HepG2 (cell line): ENCODE results near the gene SLC25A22. TPM values are rescaled to one million over a fixed set of nuclear protein-coding genes. Genes with fewer than 3 reads are reported as not detected.

Experiments
- RAD51 ChIP-seq: fragments of 450-650 bp; IDR thresholded peaks from 2 replicates; pipeline ENCODE4 v1.6.1; 2016; ENCODE audit warnings: borderline replicate concordance
- REXO4 ChIP-seq: sonication (generic); formaldehyde crosslinking; IDR thresholded peaks from 2 replicates; pipeline ENCODE4 v1.8.0; 2022; ENCODE audit warnings: missing genetic modification reagents, mild to moderate bottlenecking, borderline replicate concordance
- SMAD3 ChIP-seq: sonication (generic); formaldehyde crosslinking; IDR thresholded peaks from 2 replicates; pipeline ENCODE4 v1.4.0; 2020; ENCODE audit warnings: missing genetic modification reagents
- SMC3 ChIP-seq: IDR thresholded peaks from 2 replicates; pipeline ENCODE4 v1.6.1; 2011; ENCODE audit warnings: low read length, improper control_type of control experiment
- THYN1 ChIP-seq: sonication (generic); formaldehyde crosslinking; IDR thresholded peaks from 2 replicates; pipeline ENCODE4 v1.8.1; 2023; ENCODE audit warnings: low read depth, mild to moderate bottlenecking, moderate library complexity, missing genetic modification reagents, borderline replicate concordance
- ZNF138 ChIP-seq: sonication (generic); formaldehyde crosslinking; IDR thresholded peaks from 2 replicates; pipeline ENCODE4 v1.5.0; 2020; ENCODE audit warnings: mild to moderate bottlenecking, low read depth, missing genetic modification reagents
- ZNF367 ChIP-seq: sonication (generic); formaldehyde crosslinking; IDR thresholded peaks from 2 replicates; pipeline ENCODE4 v1.4.0; 2020; ENCODE audit warnings: missing genetic modification reagents, borderline replicate concordance
- ZNF530 ChIP-seq: sonication (generic); formaldehyde crosslinking; IDR thresholded peaks from 2 replicates; pipeline ENCODE4 v1.5.0; 2020; ENCODE audit warnings: low read depth, mild to moderate bottlenecking, missing genetic modification reagents
- polyA plus RNA-seq, 8 experiments: library from polyadenylated mRNA; depleted of rRNA in 3 of 8; stranded (reverse) in 7 of 8; unstranded in 1 of 8; fragments of >200 nt; fragmentation: Illumina TruSeq in 4 of 8; extraction: Trizol in 4 of 8; gene quantifications; 2 replicates each; pipeline versions ENCODE4 v1.2.1 to v1.2.3, GENCODE V29; 2011 to 2016; ENCODE audit warnings: low read depth in 4 of 8, missing spikeins in 1 of 8, mixed read lengths in 1 of 8; ENCODE audit not compliant: insufficient read depth in 1 of 8
- total RNA-seq, 5 experiments: library from RNA; depleted of rRNA; stranded (reverse); fragments of >200 nt; fragmentation: Illumina TruSeq; extraction: Trizol; gene quantifications; 2 replicates each; pipeline ENCODE4 v1.2.3, GENCODE V29; 2016; ENCODE audit warnings: low read depth in 1 of 5
- TF ChIP-seq, protein P1 (sequence below), 2 experiments: sonication (generic) in 1 of 2; formaldehyde crosslinking in 1 of 2; IDR thresholded peaks; 2 replicates each; pipeline versions ENCODE4 v1.4.0 to v1.6.1; 2018 to 2020; ENCODE audit warnings: missing genetic modification reagents in 2 of 2, borderline replicate concordance in 1 of 2, low read depth in 1 of 2, mild to moderate bottlenecking in 1 of 2, missing biosample characterization in 1 of 2
- TF ChIP-seq, protein P2 (sequence below): sonication (generic); formaldehyde crosslinking; IDR thresholded peaks from 2 replicates; pipeline ENCODE4 v1.4.0; 2020; ENCODE audit warnings: missing genetic modification reagents
- TF ChIP-seq, protein P3 (sequence below), 2 experiments: IDR thresholded peaks; 2 replicates each; pipeline ENCODE4 v1.6.1; 2011 to 2012; ENCODE audit warnings: low read length in 2 of 2, borderline replicate concordance in 1 of 2, low read depth in 1 of 2, mild to moderate bottlenecking in 1 of 2, moderate library complexity in 1 of 2
- TF ChIP-seq, protein P4 (sequence below): sonication (generic); formaldehyde crosslinking; IDR thresholded peaks from 2 replicates; pipeline ENCODE4 v1.9.0; 2021; ENCODE audit warnings: missing genetic modification reagents, mild to moderate bottlenecking, borderline replicate concordance
- TF ChIP-seq, protein P5 (sequence below): sonication (generic); formaldehyde crosslinking; IDR thresholded peaks from 2 replicates; pipeline ENCODE4 v1.4.0; 2020; ENCODE audit warnings: low read depth, mild to moderate bottlenecking, missing genetic modification reagents

SLC25A22 gene
- total and polyA plus RNA-seq, 2 of the 13 experiments (the other 11 are each of a cell fraction or from before 2014, with no cell fraction given): 12.4 to 19.2 TPM

DNA sequence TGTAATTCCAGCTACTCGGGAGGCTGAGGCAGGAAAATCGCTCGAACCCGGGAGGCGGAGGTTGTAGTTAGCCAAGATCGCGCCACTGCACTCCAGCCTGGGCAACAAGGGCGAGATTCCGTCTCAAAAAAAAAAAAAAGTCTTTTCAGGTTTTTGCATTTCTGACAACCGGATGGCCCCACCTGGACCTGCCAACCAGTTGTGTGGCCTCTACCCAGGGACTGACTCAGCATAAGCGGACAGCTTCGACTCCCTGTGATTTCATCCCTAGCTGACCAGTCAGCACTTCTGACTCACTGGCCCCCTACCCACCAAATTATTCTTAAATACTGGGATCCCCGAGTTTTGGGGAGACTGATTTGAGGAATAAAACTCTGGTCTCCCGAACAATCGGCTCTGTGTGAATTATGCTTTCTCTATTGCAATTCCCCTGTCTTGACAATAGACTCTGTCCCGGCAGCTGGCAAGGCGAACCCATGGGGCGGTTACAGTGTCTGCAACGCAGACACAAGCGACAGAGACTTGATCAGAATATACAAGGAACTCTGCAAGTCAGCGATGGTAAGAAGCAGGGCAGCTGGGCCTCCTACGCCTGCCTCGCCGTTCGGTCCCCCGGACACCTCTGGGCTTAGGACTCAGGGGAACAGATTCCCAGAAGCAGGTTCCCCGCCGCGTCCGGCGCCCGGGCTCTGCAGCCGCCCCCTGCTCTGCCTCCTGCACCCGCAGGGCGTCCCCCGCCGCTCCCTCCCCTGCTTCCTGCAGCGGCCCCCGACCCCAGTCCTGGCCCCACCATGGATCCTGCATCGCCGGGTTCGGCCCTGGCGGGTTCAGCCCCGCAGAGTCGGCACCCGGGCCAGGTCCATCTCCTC, 51.6 kb downstream of the SLC25A22 start (continued):
- TF ChIP-seq, protein P1, sequence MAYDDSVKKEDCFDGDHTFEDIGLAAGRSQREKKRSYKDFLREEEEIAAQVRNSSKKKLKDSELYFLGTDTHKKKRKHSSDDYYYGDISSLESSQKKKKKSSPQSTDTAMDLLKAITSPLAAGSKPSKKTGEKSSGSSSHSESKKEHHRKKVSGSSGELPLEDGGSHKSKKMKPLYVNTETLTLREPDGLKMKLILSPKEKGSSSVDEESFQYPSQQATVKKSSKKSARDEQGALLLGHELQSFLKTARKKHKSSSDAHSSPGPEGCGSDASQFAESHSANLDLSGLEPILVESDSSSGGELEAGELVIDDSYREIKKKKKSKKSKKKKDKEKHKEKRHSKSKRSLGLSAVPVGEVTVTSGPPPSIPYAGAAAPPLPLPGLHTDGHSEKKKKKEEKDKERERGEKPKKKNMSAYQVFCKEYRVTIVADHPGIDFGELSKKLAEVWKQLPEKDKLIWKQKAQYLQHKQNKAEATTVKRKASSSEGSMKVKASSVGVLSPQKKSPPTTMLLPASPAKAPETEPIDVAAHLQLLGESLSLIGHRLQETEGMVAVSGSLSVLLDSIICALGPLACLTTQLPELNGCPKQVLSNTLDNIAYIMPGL (CRISPR knock-in tag; IDR thresholded peaks at IDR 0.05; ENCODE audit: borderline replicate concordance in 1 of 2, low read depth in 1 of 2): no peak
- TF ChIP-seq, protein P2, sequence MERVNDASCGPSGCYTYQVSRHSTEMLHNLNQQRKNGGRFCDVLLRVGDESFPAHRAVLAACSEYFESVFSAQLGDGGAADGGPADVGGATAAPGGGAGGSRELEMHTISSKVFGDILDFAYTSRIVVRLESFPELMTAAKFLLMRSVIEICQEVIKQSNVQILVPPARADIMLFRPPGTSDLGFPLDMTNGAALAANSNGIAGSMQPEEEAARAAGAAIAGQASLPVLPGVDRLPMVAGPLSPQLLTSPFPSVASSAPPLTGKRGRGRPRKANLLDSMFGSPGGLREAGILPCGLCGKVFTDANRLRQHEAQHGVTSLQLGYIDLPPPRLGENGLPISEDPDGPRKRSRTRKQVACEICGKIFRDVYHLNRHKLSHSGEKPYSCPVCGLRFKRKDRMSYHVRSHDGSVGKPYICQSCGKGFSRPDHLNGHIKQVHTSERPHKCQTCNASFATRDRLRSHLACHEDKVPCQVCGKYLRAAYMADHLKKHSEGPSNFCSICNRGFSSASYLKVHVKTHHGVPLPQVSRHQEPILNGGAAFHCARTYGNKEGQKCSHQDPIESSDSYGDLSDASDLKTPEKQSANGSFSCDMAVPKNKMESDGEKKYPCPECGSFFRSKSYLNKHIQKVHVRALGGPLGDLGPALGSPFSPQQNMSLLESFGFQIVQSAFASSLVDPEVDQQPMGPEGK (CRISPR knock-in tag): no peak
- TF ChIP-seq SMAD3 (CRISPR knock-in tag) (no peak), REXO4 (no peak), RAD51 (no peak), SMC3 (no peak), ZNF530 (no peak), THYN1 (CRISPR knock-in tag) (no peak), ZNF138 (CRISPR knock-in tag) (no peak), ZNF367 (CRISPR knock-in tag) (0 out of 2 replicates have a peak, but pooled peaks have one; percentile 44)
- TF ChIP-seq, protein P3, sequence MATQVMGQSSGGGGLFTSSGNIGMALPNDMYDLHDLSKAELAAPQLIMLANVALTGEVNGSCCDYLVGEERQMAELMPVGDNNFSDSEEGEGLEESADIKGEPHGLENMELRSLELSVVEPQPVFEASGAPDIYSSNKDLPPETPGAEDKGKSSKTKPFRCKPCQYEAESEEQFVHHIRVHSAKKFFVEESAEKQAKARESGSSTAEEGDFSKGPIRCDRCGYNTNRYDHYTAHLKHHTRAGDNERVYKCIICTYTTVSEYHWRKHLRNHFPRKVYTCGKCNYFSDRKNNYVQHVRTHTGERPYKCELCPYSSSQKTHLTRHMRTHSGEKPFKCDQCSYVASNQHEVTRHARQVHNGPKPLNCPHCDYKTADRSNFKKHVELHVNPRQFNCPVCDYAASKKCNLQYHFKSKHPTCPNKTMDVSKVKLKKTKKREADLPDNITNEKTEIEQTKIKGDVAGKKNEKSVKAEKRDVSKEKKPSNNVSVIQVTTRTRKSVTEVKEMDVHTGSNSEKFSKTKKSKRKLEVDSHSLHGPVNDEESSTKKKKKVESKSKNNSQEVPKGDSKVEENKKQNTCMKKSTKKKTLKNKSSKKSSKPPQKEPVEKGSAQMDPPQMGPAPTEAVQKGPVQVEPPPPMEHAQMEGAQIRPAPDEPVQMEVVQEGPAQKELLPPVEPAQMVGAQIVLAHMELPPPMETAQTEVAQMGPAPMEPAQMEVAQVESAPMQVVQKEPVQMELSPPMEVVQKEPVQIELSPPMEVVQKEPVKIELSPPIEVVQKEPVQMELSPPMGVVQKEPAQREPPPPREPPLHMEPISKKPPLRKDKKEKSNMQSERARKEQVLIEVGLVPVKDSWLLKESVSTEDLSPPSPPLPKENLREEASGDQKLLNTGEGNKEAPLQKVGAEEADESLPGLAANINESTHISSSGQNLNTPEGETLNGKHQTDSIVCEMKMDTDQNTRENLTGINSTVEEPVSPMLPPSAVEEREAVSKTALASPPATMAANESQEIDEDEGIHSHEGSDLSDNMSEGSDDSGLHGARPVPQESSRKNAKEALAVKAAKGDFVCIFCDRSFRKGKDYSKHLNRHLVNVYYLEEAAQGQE (IDR thresholded peaks at IDR 0.05; ENCODE audit: borderline replicate concordance in 1 of 2, low read depth in 1 of 2, low read length in 2 of 2): no peak
- TF ChIP-seq, protein P4, sequence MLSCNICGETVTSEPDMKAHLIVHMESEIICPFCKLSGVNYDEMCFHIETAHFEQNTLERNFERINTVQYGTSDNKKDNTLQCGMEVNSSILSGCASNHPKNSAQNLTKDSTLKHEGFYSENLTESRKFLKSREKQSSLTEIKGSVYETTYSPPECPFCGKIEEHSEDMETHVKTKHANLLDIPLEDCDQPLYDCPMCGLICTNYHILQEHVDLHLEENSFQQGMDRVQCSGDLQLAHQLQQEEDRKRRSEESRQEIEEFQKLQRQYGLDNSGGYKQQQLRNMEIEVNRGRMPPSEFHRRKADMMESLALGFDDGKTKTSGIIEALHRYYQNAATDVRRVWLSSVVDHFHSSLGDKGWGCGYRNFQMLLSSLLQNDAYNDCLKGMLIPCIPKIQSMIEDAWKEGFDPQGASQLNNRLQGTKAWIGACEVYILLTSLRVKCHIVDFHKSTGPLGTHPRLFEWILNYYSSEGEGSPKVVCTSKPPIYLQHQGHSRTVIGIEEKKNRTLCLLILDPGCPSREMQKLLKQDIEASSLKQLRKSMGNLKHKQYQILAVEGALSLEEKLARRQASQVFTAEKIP (CRISPR knock-in tag): no peak
- TF ChIP-seq, protein P5, sequence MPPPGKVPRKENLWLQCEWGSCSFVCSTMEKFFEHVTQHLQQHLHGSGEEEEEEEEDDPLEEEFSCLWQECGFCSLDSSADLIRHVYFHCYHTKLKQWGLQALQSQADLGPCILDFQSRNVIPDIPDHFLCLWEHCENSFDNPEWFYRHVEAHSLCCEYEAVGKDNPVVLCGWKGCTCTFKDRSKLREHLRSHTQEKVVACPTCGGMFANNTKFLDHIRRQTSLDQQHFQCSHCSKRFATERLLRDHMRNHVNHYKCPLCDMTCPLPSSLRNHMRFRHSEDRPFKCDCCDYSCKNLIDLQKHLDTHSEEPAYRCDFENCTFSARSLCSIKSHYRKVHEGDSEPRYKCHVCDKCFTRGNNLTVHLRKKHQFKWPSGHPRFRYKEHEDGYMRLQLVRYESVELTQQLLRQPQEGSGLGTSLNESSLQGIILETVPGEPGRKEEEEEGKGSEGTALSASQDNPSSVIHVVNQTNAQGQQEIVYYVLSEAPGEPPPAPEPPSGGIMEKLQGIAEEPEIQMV: no peak
